PC-3 (cell line): ENCODE results near the gene MKLN1. TPM values are rescaled to one million over a fixed set of nuclear protein-coding genes. Genes with fewer than 3 reads are reported as not detected.

Experiments
- ATAC-seq: fragments of 200-7000 bp; cut with Tn5 transposase; 2 replicates; pipeline ENCODE4 v1.9.1; 2020; ENCODE audit warnings: mild to moderate bottlenecking, moderate library complexity
- BruUV-seq: library from RNA; stranded (reverse); fragments of 400-500 nt; replicated peaks from 2 replicates; lab custom pipeline; 2021; lab: Mats Ljungman, UMichigan
- CTCF ChIA-PET: fragments of 300-600 bp; sonication (Branson Sonifier 250); formaldehyde crosslinking; loops from one replicate; lab custom pipeline; 2022; ENCODE audit warnings: antibody characterized with exemption; lab: Charles Lee
- POLR2A ChIA-PET: fragments of 300-600 bp; sonication (Branson Sonifier 250); formaldehyde crosslinking; loops from one replicate; lab custom pipeline; 2022; ENCODE audit warnings: antibody characterized with exemption; ENCODE audit not compliant: unreplicated experiment; lab: Charles Lee
- DNase-seq: peaks from one replicate; pipeline ENCODE4 v3.0.0-alpha.2; 2015
- H2AFZ ChIP-seq: fragments of 300-600 bp; sonication (generic); 2 replicates; pipeline ENCODE4 v1.6.0; 2016; ENCODE audit warnings: antibody characterized with exemption, low read length
- H3F3A ChIP-seq: fragments of 300-600 bp; sonication (generic); one replicate; pipeline ENCODE4 v1.6.0; 2017; ENCODE audit warnings: antibody characterized with exemption, low read length, control low read depth, mild to moderate bottlenecking; ENCODE audit not compliant: unreplicated experiment
- H3K27ac ChIP-seq: fragments of 300-600 bp; sonication (generic); 2 replicates; pipeline ENCODE4 v1.5.1; 2016; ENCODE audit warnings: mild to moderate bottlenecking, low read length
- H3K27me3 ChIP-seq: fragments of 300-600 bp; sonication (generic); 2 replicates; pipeline ENCODE4 v1.6.1; 2016; ENCODE audit warnings: low read length, mixed read lengths
- H3K36me3 ChIP-seq: fragments of 300-600 bp; sonication (generic); 2 replicates; pipeline ENCODE4 v1.6.1; 2016; ENCODE audit warnings: low read depth, mixed run types, low read length, mixed read lengths
- H3K4me1 ChIP-seq: fragments of 300-600 bp; sonication (generic); 2 replicates; pipeline ENCODE4 v1.5.1; 2016; ENCODE audit warnings: low read length; ENCODE audit not compliant: insufficient read depth
- H3K4me2 ChIP-seq: fragments of 300-600 bp; sonication (generic); 2 replicates; pipeline ENCODE4 v1.6.0; 2016; ENCODE audit warnings: low read length
- H3K4me3 ChIP-seq: fragments of 300-600 bp; sonication (generic); 2 replicates; pipeline ENCODE4 v1.5.1; 2016; ENCODE audit warnings: mild to moderate bottlenecking, low read length, mixed read lengths
- H3K79me2 ChIP-seq: fragments of 300-600 bp; sonication (generic); 2 replicates; pipeline ENCODE4 v1.6.1; 2017; ENCODE audit warnings: low read length, mixed read lengths
- H3K9ac ChIP-seq: fragments of 300-600 bp; sonication (generic); 2 replicates; pipeline ENCODE4 v1.6.0; 2016; ENCODE audit warnings: mild to moderate bottlenecking, low read length
- H3K9me2 ChIP-seq: fragments of 300-600 bp; sonication (generic); replicated peaks from 2 replicates; pipeline ENCODE4 v1.6.1; 2016; ENCODE audit warnings: mixed run types, low read length, mixed read lengths
- H3K9me3 ChIP-seq: fragments of 300-600 bp; sonication (generic); 2 replicates; pipeline ENCODE4 v1.6.1; 2016; ENCODE audit warnings: low read length, mixed read lengths
- H4K20me1 ChIP-seq: fragments of 300-600 bp; sonication (generic); 2 replicates; pipeline ENCODE4 v1.6.1; 2016; ENCODE audit warnings: low read length, mixed read lengths
- EZH2 ChIP-seq: fragments of 300-600 bp; sonication (generic); IDR thresholded peaks from one replicate; pipeline ENCODE4 v1.6.1; 2017; ENCODE audit warnings: antibody characterized with exemption, mild to moderate bottlenecking, low read length; ENCODE audit not compliant: unreplicated experiment
- EZH2phosphoT487 ChIP-seq: fragments of 300-600 bp; sonication (generic); IDR thresholded peaks from 2 replicates; pipeline ENCODE4 v1.6.1; 2018; ENCODE audit warnings: mild to moderate bottlenecking, antibody characterized with exemption, low read length, borderline replicate concordance
- intact Hi-C: fragments of 100-400 bp; cut with micrococcal nuclease; formaldehyde crosslinking; loops from 2 replicates; pipeline ENCODE4 v1.9.0; 2023
- total RNA-seq: library from RNA; depleted of rRNA; stranded (reverse); fragments of >200 nt; gene quantifications from 2 replicates; pipeline ENCODE4 v1.2.3, GENCODE V29; 2014
- TF ChIP-seq, protein P1 (sequence below): fragments of 300-600 bp; sonication (generic); conservative IDR thresholded peaks from 2 replicates; pipeline ENCODE4 v1.5.1; 2017; ENCODE audit warnings: antibody characterized with exemption, low read depth, mild to moderate bottlenecking, low read length

Gene MKLN1
- total RNA-seq, 1 experiment from 2014 or later, result 16.3 TPM

DNA sequence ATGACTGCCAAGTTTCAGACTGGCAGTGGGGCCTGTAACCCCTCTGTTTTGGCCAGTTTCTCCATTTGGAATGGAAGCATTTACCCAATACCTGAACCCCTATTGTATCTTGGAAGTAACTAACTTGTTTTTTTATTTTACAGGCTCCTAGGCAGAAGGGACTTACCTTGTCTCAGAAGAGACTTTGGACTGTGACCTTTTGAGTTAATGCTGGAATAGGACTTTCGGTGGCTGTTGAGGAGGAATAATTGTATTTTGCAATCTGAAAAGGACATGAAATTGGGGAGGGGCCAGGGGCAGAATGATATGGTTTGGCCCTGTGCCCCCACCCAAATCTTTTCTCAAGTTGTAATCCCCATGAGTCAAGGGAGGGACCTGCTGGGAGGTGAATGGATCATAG is 20.0 kb upstream of the MKLN1 start:
- H2AFZ ChIP-seq, result no peak overlapping the region
- POLR2A ChIA-PET, result no interaction called here
- no peak for DNase-seq
- no peaks in the 10 kb centered on the region for H3K79me2 ChIP-seq
- no TSS peak for BruUV-seq
- no peak for ATAC-seq
- H3K4me1 ChIP-seq, result no peaks in the 10 kb centered on the region
- no peaks in the 10 kb centered on the region for H3K27me3 ChIP-seq
- H3K4me2 ChIP-seq, result no peak overlapping the region
- H3K36me3 ChIP-seq, result no peaks in the 10 kb centered on the region
- H3F3A ChIP-seq, result no peaks in the 10 kb centered on the region
- H3K4me3 ChIP-seq, result no peak overlapping the region
- 0 out of 2 replicates have a peak, but pooled peaks cover 7% of the 10 kb centered on the region for H3K9me3 ChIP-seq
- no peaks in the 10 kb centered on the region for H4K20me1 ChIP-seq
- no peak overlapping the region for H3K9ac ChIP-seq
- H3K27ac ChIP-seq, result no peak overlapping the region
- no peaks in the 10 kb centered on the region for H3K9me2 ChIP-seq
- TF ChIP-seq EZH2phosphoT487 (no peak), EZH2 (no peak)
- TF ChIP-seq, protein P1, sequence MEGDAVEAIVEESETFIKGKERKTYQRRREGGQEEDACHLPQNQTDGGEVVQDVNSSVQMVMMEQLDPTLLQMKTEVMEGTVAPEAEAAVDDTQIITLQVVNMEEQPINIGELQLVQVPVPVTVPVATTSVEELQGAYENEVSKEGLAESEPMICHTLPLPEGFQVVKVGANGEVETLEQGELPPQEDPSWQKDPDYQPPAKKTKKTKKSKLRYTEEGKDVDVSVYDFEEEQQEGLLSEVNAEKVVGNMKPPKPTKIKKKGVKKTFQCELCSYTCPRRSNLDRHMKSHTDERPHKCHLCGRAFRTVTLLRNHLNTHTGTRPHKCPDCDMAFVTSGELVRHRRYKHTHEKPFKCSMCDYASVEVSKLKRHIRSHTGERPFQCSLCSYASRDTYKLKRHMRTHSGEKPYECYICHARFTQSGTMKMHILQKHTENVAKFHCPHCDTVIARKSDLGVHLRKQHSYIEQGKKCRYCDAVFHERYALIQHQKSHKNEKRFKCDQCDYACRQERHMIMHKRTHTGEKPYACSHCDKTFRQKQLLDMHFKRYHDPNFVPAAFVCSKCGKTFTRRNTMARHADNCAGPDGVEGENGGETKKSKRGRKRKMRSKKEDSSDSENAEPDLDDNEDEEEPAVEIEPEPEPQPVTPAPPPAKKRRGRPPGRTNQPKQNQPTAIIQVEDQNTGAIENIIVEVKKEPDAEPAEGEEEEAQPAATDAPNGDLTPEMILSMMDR, result no peak
- intact Hi-C loops, result no loop called here
- CTCF ChIA-PET, result no interaction called here

DNA sequence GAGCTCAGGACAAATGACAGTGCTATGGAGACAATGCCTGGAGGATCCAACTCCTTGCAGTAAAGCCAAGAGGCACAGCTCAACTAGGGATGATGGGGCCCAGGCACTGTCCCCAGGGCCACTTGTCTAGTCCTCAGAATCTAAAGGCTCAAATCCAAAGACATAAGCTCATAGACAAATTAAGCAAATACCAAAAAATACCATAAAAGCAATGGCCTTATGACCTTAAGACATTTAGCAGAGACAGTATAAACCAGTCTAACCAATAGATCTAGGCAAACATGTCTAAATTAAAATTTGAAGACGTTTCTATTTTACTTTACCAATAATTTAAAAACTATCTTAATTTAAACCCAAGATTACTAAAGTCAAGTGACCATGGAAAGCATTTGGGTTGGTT is 14.8 kb upstream of the MKLN1 start:
- no peak for DNase-seq
- no peaks in the 10 kb centered on the region for H3K9me2 ChIP-seq
- H3K9ac ChIP-seq, result no peak overlapping the region
- ChIA-PET CTCF (interaction anchor here (0.6 kb wide), 1 partner anchor 284 kb away, joined by 4 read pairs; no protein-coding TSS in a partner anchor), POLR2A (no interaction called here)
- intact Hi-C loops, result no loop called here
- H3F3A ChIP-seq, result no peaks in the 10 kb centered on the region
- TF ChIP-seq, protein P1, result no peak
- TF ChIP-seq EZH2phosphoT487 (no peak), EZH2 (no peak)
- ATAC-seq, result no peak
- no peaks in the 10 kb centered on the region for H3K36me3 ChIP-seq
- no peaks in the 10 kb centered on the region for H3K27me3 ChIP-seq
- H3K4me2 ChIP-seq, result no peak overlapping the region
- H3K9me3 ChIP-seq, result no peaks in the 10 kb centered on the region
- H3K4me1 ChIP-seq, result no peaks in the 10 kb centered on the region
- H2AFZ ChIP-seq, result no peak overlapping the region
- H3K4me3 ChIP-seq, result no peak overlapping the region
- BruUV-seq, result no TSS peak
- no peak overlapping the region for H3K27ac ChIP-seq
- no peaks in the 10 kb centered on the region for H4K20me1 ChIP-seq
- no peaks in the 10 kb centered on the region for H3K79me2 ChIP-seq

DNA sequence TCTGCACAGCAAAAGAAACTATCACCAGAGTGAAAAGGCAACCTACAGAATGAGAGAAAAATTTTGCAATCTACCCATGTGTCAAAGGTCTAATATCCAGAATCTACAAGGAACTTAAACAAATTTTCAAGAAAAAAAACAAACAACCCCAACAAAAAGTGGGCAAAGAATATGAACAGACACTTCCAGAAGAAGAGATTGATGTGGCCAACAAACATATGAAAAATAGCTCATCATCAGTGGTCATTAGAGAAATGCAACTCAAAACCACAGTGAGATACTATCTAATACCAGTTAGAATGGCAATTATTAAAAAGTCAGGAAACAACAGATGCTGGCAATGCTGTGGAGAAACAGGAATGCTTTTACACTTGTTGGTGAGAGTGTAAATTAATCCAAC is 7.1 kb upstream of the MKLN1 start:
- no peaks in the 10 kb centered on the region for H3K9me2 ChIP-seq
- H3K27ac ChIP-seq, result no peak overlapping the region
- TF ChIP-seq EZH2phosphoT487, result no peak
- TF ChIP-seq, protein P1, result no peak
- TF ChIP-seq EZH2, result no peak
- H3K27me3 ChIP-seq, result no peaks in the 10 kb centered on the region
- H3K4me3 ChIP-seq, result no peak overlapping the region
- ChIA-PET CTCF (no interaction called here), POLR2A (no interaction called here)
- ATAC-seq (no peak), DNase-seq (no peak)
- no peak overlapping the region for H3K4me2 ChIP-seq
- H3F3A ChIP-seq, result no peaks in the 10 kb centered on the region
- H2AFZ ChIP-seq, result no peak overlapping the region
- no peak overlapping the region for H3K9ac ChIP-seq
- H3K9me3 ChIP-seq, result no peaks in the 10 kb centered on the region
- H3K36me3 ChIP-seq, result no peaks in the 10 kb centered on the region
- no peaks in the 10 kb centered on the region for H4K20me1 ChIP-seq
- no peaks in the 10 kb centered on the region for H3K79me2 ChIP-seq
- BruUV-seq, result no TSS peak
- intact Hi-C loops, result loop anchor here (10.0 kb wide), 1 partner anchor 156 kb away; no protein-coding TSS in a partner anchor
- no peaks in the 10 kb centered on the region for H3K4me1 ChIP-seq
